H1 (cell line): Measurements from ENCODE around the gene BORCS6. TPM values are rescaled to one million over a fixed set of nuclear protein-coding genes. Genes with fewer than 3 reads are reported as not detected.

Experiments
- CTCF ChIA-PET: fragments of 300-600 bp; sonication (Branson Sonifier 250); formaldehyde crosslinking; loops from one replicate; lab custom pipeline; 2021; ENCODE audit not compliant: partially characterized antibody; lab: Charles Lee
- POLR2A ChIA-PET: fragments of 300-600 bp; sonication (Branson Sonifier 250); formaldehyde crosslinking; loops from one replicate; lab custom pipeline; 2021; ENCODE audit warnings: inconsistent platforms; ENCODE audit not compliant: partially characterized antibody; lab: Charles Lee
- DNase-seq, 2 experiments: peaks; one replicate each; pipeline versions ENCODE4 v3.0.0 to v3.0.0-alpha.2; 2010 to 2022; ENCODE audit warnings: low spot score in 2 of 2, low read depth in 1 of 2, mixed read lengths in 1 of 2
- FAIRE-seq: peaks from 2 replicates; lab custom pipeline; 2011; peaks lifted over from hg19 to GRCh38; lab: Jason Lieb, UNC
- H2AFZ ChIP-seq: 2 replicates; pipeline ENCODE4 v1.8.1; 2012; ENCODE audit warnings: low read length, inconsistent platforms
- H2AK5ac ChIP-seq: 2 replicates; pipeline ENCODE4 v1.6.1; 2013; ENCODE audit warnings: low read depth, low read length
- H2BK120ac ChIP-seq: replicated peaks from 2 replicates; pipeline ENCODE3; 2013; ENCODE audit warnings: low read depth, low read length, inconsistent platforms
- H2BK12ac ChIP-seq: 2 replicates; pipeline ENCODE4 v1.6.1; 2013; ENCODE audit warnings: low read depth, low read length
- H2BK15ac ChIP-seq: 2 replicates; pipeline ENCODE4 v1.6.1; 2013; ENCODE audit warnings: low read length
- H2BK20ac ChIP-seq: 2 replicates; pipeline ENCODE4 v1.6.1; 2013; ENCODE audit warnings: low read length
- H2BK5ac ChIP-seq: 2 replicates; pipeline ENCODE4 v1.6.1; 2013; ENCODE audit warnings: low read depth, low read length
- H3K14ac ChIP-seq: 2 replicates; pipeline ENCODE4 v1.6.1; 2013; ENCODE audit warnings: inconsistent platforms; ENCODE audit not compliant: insufficient read length
- H3K18ac ChIP-seq: 2 replicates; pipeline ENCODE4 v1.6.1; 2013; ENCODE audit warnings: low read length; ENCODE audit errors: extremely low read depth
- H3K23ac ChIP-seq: 2 replicates; pipeline ENCODE4 v1.6.1; 2013; ENCODE audit warnings: inconsistent platforms; ENCODE audit not compliant: insufficient read length
- H3K23me2 ChIP-seq: 2 replicates; pipeline ENCODE4 v1.6.1; 2013; ENCODE audit warnings: low read depth, low read length
- H3K27ac ChIP-seq: 2 replicates; pipeline ENCODE4 v1.6.1; 2011; ENCODE audit warnings: low read depth, low read length, inconsistent platforms
- H3K27me3 ChIP-seq, 4 experiments: replicated peaks in 1 of 4; 1 replicate in 1 of 4; 2 replicates in 3 of 4; pipeline versions ENCODE4 v1.6.1 to v1.8.1; 2011 to 2013; ENCODE audit warnings: low read length in 3 of 4, mild to moderate bottlenecking in 3 of 4, inconsistent platforms in 2 of 4, mixed read lengths in 2 of 4, moderate library complexity in 1 of 4; ENCODE audit not compliant: control insufficient read depth in 3 of 4, insufficient read depth in 3 of 4; ENCODE audit errors: extremely low read depth in 1 of 4
- H3K36me3 ChIP-seq, 4 experiments: 2 replicates each; pipeline versions ENCODE4 v1.6.1 to v1.8.1; 2011 to 2013; ENCODE audit warnings: mild to moderate bottlenecking in 4 of 4, low read length in 3 of 4, moderate library complexity in 2 of 4, control low read depth in 1 of 4, inconsistent platforms in 1 of 4; ENCODE audit not compliant: insufficient read depth in 4 of 4, control insufficient read depth in 2 of 4
- H3K4ac ChIP-seq: replicated peaks from 2 replicates; pipeline ENCODE3; 2013; ENCODE audit warnings: low read length, low read depth, mixed read lengths, inconsistent platforms; ENCODE audit not compliant: insufficient read length
- H3K4me1 ChIP-seq, 4 experiments: replicated peaks in 1 of 4; 1 replicate in 1 of 4; 2 replicates in 3 of 4; pipeline versions ENCODE4 v1.6.1 to v1.8.1; 2011 to 2013; ENCODE audit warnings: low read length in 3 of 4, inconsistent platforms in 2 of 4, mixed read lengths in 1 of 4; ENCODE audit not compliant: insufficient read depth in 4 of 4, control insufficient read depth in 3 of 4
- H3K4me2 ChIP-seq, 2 experiments: 2 replicates each; pipeline versions ENCODE4 v1.6.1 to v1.8.1; 2011 to 2013; ENCODE audit warnings: low read depth in 2 of 2, low read length in 2 of 2, control low read depth in 1 of 2, inconsistent platforms in 1 of 2, mild to moderate bottlenecking in 1 of 2; ENCODE audit not compliant: insufficient read depth in 1 of 2
- H3K4me3 ChIP-seq, 4 experiments: fragments of 200-600, 300-600 bp in 1 of 4; sonication (generic), shearing (Covaris generic), sonication (Bioruptor Twin) in 1 of 4; 2 replicates each; pipeline versions ENCODE4 v1.5.1 to v1.8.1; 2011 to 2016; ENCODE audit warnings: low read length in 4 of 4, low read depth in 3 of 4, control low read depth in 2 of 4, inconsistent platforms in 2 of 4, mild to moderate bottlenecking in 2 of 4, mixed read lengths in 1 of 4, moderate library complexity in 1 of 4; ENCODE audit not compliant: insufficient read depth in 2 of 4; ENCODE audit errors: extremely low read depth in 1 of 4
- H3K56ac ChIP-seq: replicated peaks from 2 replicates; pipeline ENCODE3; 2013; ENCODE audit warnings: low read depth, mild to moderate bottlenecking, mixed read lengths, low read length, inconsistent platforms; ENCODE audit not compliant: insufficient read length
- H3K79me1 ChIP-seq: 2 replicates; pipeline ENCODE4 v1.6.1; 2013; ENCODE audit warnings: low read depth, low read length, control low read depth
- H3K79me2 ChIP-seq, 2 experiments: 2 replicates each; pipeline versions ENCODE4 v1.6.1 to v1.8.1; 2012 to 2013; ENCODE audit warnings: low read length in 2 of 2, mild to moderate bottlenecking in 2 of 2, inconsistent platforms in 1 of 2; ENCODE audit not compliant: insufficient read depth in 2 of 2, control insufficient read depth in 1 of 2
- H3K9ac ChIP-seq, 4 experiments: replicated peaks in 1 of 4; 1 replicate in 1 of 4; 2 replicates in 3 of 4; pipeline versions ENCODE4 v1.6.1 to v1.8.1; 2011 to 2013; ENCODE audit warnings: low read depth in 3 of 4, low read length in 3 of 4, control low read depth in 2 of 4, mild to moderate bottlenecking in 2 of 4, moderate library complexity in 2 of 4, inconsistent platforms in 1 of 4; ENCODE audit errors: extremely low read depth in 1 of 4
- H3K9me3 ChIP-seq, 2 experiments: 2 replicates each; pipeline versions ENCODE4 v1.6.1 to v1.8.1; 2012 to 2013; ENCODE audit warnings: mild to moderate bottlenecking in 2 of 2, moderate library complexity in 2 of 2, control low read depth in 1 of 2, inconsistent platforms in 1 of 2, low read depth in 1 of 2, low read length in 1 of 2, mixed read lengths in 1 of 2; ENCODE audit not compliant: insufficient read depth in 2 of 2
- H4K20me1 ChIP-seq, 2 experiments: replicated peaks in 1 of 2; 2 replicates each; pipeline versions ENCODE3 to v1.8.1; 2011 to 2013; ENCODE audit warnings: inconsistent platforms in 2 of 2, low read length in 2 of 2, mild to moderate bottlenecking in 1 of 2; ENCODE audit not compliant: insufficient read depth in 2 of 2, control insufficient read depth in 1 of 2
- H4K5ac ChIP-seq: 2 replicates; pipeline ENCODE4 v1.6.1; 2013; ENCODE audit warnings: low read length, low read depth, mixed read lengths, inconsistent platforms; ENCODE audit not compliant: insufficient read length
- H4K8ac ChIP-seq: 2 replicates; pipeline ENCODE4 v1.8.0; 2013; ENCODE audit warnings: mild to moderate bottlenecking, moderate library complexity, low read length, inconsistent platforms; ENCODE audit not compliant: insufficient read depth; ENCODE audit errors: extremely low read depth
- H4K91ac ChIP-seq: replicated peaks from 2 replicates; pipeline ENCODE3; 2013; ENCODE audit warnings: low read length, mixed read lengths, inconsistent platforms; ENCODE audit not compliant: insufficient read length
- BACH1 ChIP-seq: IDR thresholded peaks from 2 replicates; pipeline ENCODE4 v1.6.1; 2012; ENCODE audit warnings: low read length, improper control_type of control experiment
- CBX5 ChIP-seq: fragments of 300-800, 300-1000 bp; sonication (generic); IDR thresholded peaks from 2 replicates; pipeline ENCODE4 v1.7.1; 2016; ENCODE audit warnings: antibody characterized with exemption, low read length, low read depth
- CHD2 ChIP-seq: IDR thresholded peaks from 2 replicates; pipeline ENCODE4 v1.6.1; 2012; ENCODE audit warnings: low read length, improper control_type of control experiment
- CTBP2 ChIP-seq: IDR thresholded peaks from 2 replicates; pipeline ENCODE4 v1.7.0; 2011; ENCODE audit warnings: borderline replicate concordance, mild to moderate bottlenecking, moderate library complexity, mixed read lengths, low read length; ENCODE audit not compliant: insufficient read depth, insufficient read length
- HDAC2 ChIP-seq, 2 experiments: fragments of 300-600 bp in 1 of 2; sonication (generic) in 1 of 2; IDR thresholded peaks; 2 replicates each; pipeline ENCODE4 v1.6.1; 2011 to 2012; ENCODE audit warnings: low read depth in 2 of 2, low read length in 2 of 2, mild to moderate bottlenecking in 2 of 2, moderate library complexity in 2 of 2, borderline replicate concordance in 1 of 2, inconsistent platforms in 1 of 2
- NANOG ChIP-seq: IDR thresholded peaks from 2 replicates; pipeline ENCODE4 v1.6.1; 2011; ENCODE audit warnings: low read length, low read depth, mild to moderate bottlenecking, inconsistent platforms; ENCODE audit not compliant: insufficient read depth, poor library complexity, severe bottlenecking
- NRF1 ChIP-seq: IDR thresholded peaks from 2 replicates; pipeline ENCODE4 v1.6.1; 2011; ENCODE audit warnings: mild to moderate bottlenecking, low read depth, low read length, improper control_type of control experiment
- PHF8 ChIP-seq: fragments of 200-600 bp; sonication (generic); conservative IDR thresholded peaks from 2 replicates; pipeline ENCODE4 v1.7.1; 2012; ENCODE audit warnings: low read depth, mild to moderate bottlenecking, inconsistent platforms, low read length, moderate library complexity
- POU5F1 ChIP-seq: IDR thresholded peaks from 2 replicates; pipeline ENCODE4 v1.6.1; 2011; ENCODE audit warnings: low read depth, mild to moderate bottlenecking, low read length, moderate library complexity
- RFX5 ChIP-seq: IDR thresholded peaks from 2 replicates; pipeline ENCODE4 v1.6.1; 2011; ENCODE audit warnings: low read depth, low read length, improper control_type of control experiment, borderline replicate concordance
- RNF2 ChIP-seq: fragments of 200-900, 300-1000 bp; sonication (generic); IDR thresholded peaks from 2 replicates; pipeline ENCODE4 v1.7.1; 2016; ENCODE audit warnings: borderline replicate concordance, low read depth, mild to moderate bottlenecking, antibody characterized with exemption, low read length; ENCODE audit not compliant: poor library complexity, severe bottlenecking; ENCODE audit errors: missing control alignments
- SP4 ChIP-seq: IDR thresholded peaks from 2 replicates; pipeline ENCODE4 v1.6.1; 2012; ENCODE audit warnings: low read length, inconsistent platforms
- WGBS, 2 experiments: shearing (Covaris generic) in 1 of 2; methylation state at CpG; one replicate each; pipeline versions ENCODE4 v1.1.6 to v1.1.7; 2013 to 2015; ENCODE audit warnings: low lambda C conversion rate in 2 of 2, mixed read lengths in 2 of 2, inconsistent platforms in 1 of 2, low coverage in 1 of 2, missing lambda C conversion rate in 1 of 2; ENCODE audit not compliant: insufficient replicate concordance in 2 of 2, insufficient coverage in 1 of 2, insufficient read length in 1 of 2; ENCODE audit errors: extremely low coverage in 1 of 2, missing lambda C conversion rate in 1 of 2; 5-methylcytosine and 5-hydroxymethylcytosine counted together
- polyA plus RNA-seq, 7 experiments: library from polyadenylated mRNA; depleted of rRNA in 3 of 7; stranded (reverse) in 5 of 7; unstranded in 2 of 7; fragments of >200 nt in 5 of 7; fragments of 200-250 nt in 2 of 7; gene quantifications; 1 replicate in 5 of 7; 2 replicates in 1 of 7; 4 replicates in 1 of 7; pipeline versions ENCODE4 v1.2.1 to v1.2.3, GENCODE V29; 2011 to 2013; ENCODE audit warnings: missing spikeins in 2 of 7, mixed read lengths in 2 of 7
- total RNA-seq: library from RNA; stranded (reverse); fragmentation: NEBNext Ultra II Directional; extraction: Animal tissue kit (Norgen Biotek cat#: 25700); gene quantifications from 2 replicates; pipeline ENCODE4 v1.2.1, GENCODE V29; 2021
- TF ChIP-seq, protein P1 (sequence below): IDR thresholded peaks from 2 replicates; pipeline ENCODE4 v1.6.1; 2012; ENCODE audit warnings: inconsistent platforms

BORCS6 gene
- total and polyA plus RNA-seq, 2 of the 8 experiments (the other 6 are each of a cell fraction or from before 2014, with no cell fraction given), result 3.3 to 3.6 TPM

GRCh38 chr17:8237175-8237574 lies 47.2 kb upstream of the BORCS6 start:
- Histone ChIP-seq H3K4me2 (no peak overlapping the region), H3K36me3 (peaks cover 14 to 56% (median 31%) of the 10 kb centered on the region in 4 experiments), H2BK12ac (no peak overlapping the region), H3K79me2 (no peaks in the 10 kb centered on the region), H4K20me1 (peaks cover 2 to 5% of the 10 kb centered on the region in 2 experiments), H3K9ac (no peak overlapping the region), H3K23ac (no peak overlapping the region), H4K8ac (no peak overlapping the region), H2BK20ac (no peak overlapping the region), H3K27me3 (no peaks in the 10 kb centered on the region), H2BK5ac (no peak overlapping the region), H3K18ac (no peak overlapping the region), H3K79me1 (no peaks in the 10 kb centered on the region), H3K4me3 (no peak overlapping the region), H4K5ac (no peak overlapping the region), H3K9me3 (no peaks in the 10 kb centered on the region), H2AK5ac (no peak overlapping the region), H3K27ac (no peak overlapping the region), H3K23me2 (no peaks in the 10 kb centered on the region), H3K56ac (no peak overlapping the region), H4K91ac (no peak overlapping the region), H3K4ac (no peak overlapping the region), H2BK120ac (no peak overlapping the region), H2AFZ (no peak overlapping the region), H3K4me1 (no peaks in the 10 kb centered on the region), H2BK15ac (no peak overlapping the region), H3K14ac (no peak overlapping the region)
- POLR2A ChIA-PET, result interaction anchor here (1.7 to 66.3 kb wide), 3 partner anchors 5 to 79 kb away, joined by 3 to 1521 read pairs (median 1521); partner anchors contain the start of genes CTC1, PFAS, RANGRF and SLC25A35
- DNase-seq, result no peak
- CTCF ChIA-PET, result interaction anchor here (1.2 to 1.7 kb wide), 2 partner anchors 9 to 19 kb away, joined by 3 to 4 read pairs; no protein-coding TSS in a partner anchor
- FAIRE-seq, result no peak
- 96% methylated on average over 7 of the region's 7 CpGs; no CpG with 5 or more reads in 1 of the 2 experiments for WGBS, 2 experiments
- no peak for TF ChIP-seq POU5F1
- TF ChIP-seq RNF2, result no peak
- no peak for TF ChIP-seq HDAC2 (IDR thresholded peaks at IDR 0.05; ENCODE audit: borderline replicate concordance in 1 of 2, low read depth in 2 of 2, low read length in 2 of 2)
- TF ChIP-seq RFX5, result no peak
- no peak for TF ChIP-seq NANOG
- no peak for TF ChIP-seq CHD2
- no peak for TF ChIP-seq CTBP2
- TF ChIP-seq CBX5, result no peak
- no peak for TF ChIP-seq SP4
- TF ChIP-seq, protein P1, sequence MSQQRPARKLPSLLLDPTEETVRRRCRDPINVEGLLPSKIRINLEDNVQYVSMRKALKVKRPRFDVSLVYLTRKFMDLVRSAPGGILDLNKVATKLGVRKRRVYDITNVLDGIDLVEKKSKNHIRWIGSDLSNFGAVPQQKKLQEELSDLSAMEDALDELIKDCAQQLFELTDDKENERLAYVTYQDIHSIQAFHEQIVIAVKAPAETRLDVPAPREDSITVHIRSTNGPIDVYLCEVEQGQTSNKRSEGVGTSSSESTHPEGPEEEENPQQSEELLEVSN, result no peak
- no peak for TF ChIP-seq PHF8
- no peak for TF ChIP-seq BACH1
- no peak for TF ChIP-seq NRF1
